ENCODE measurements around the gene MCHR1. TPM values are rescaled to one million over a fixed set of nuclear protein-coding genes. Genes with fewer than 3 reads are reported as not detected.

The MCHR1 gene
- total and polyA plus RNA-seq, 9 of the 15 experiments (the other 6 are each of a cell fraction or from before 2014, with no cell fraction given), result 0.03 to 0.50 TPM; not detected in 7

DNA sequence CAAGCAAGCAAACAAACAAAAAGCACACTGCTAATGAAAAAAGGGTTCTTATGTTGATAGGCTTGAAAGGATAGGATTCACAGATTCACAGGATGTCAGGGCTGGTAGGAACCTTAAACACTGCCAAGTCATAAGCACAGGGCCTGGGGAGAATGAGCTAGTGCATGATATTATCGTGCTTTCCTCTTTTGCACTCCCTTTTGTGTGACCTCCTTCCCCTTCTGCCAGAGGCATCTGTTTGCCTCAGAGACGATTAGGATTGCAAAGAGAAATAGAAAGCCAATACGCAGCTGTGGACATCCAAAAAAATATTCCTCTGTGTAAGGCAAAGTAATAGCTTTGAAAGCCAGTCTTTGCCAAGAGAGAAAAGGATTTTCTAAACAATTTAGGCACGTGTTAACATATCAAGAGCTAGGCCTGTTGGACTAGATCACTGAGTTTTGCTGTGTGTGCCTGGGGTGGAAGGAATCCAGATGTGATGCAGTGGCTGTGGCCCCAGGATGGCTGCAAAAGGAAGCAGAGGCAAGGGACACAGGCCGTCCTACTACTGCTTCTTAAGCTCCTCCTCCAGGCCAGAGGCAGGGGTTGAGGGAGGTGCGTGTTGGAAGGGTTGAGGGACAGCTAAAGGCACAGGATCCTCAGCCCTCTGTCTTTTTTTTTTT is 30.6 kb downstream of the MCHR1 start (continued):
- no peak for TF ChIP-seq NONO (IDR thresholded peaks at IDR 0.05; ENCODE audit: low read depth in 2 of 2, low read length in 1 of 2)
- TF ChIP-seq ZNF436 (CRISPR knock-in tag; IDR thresholded peaks at IDR 0.05), result no peak
- TF ChIP-seq, protein P1, sequence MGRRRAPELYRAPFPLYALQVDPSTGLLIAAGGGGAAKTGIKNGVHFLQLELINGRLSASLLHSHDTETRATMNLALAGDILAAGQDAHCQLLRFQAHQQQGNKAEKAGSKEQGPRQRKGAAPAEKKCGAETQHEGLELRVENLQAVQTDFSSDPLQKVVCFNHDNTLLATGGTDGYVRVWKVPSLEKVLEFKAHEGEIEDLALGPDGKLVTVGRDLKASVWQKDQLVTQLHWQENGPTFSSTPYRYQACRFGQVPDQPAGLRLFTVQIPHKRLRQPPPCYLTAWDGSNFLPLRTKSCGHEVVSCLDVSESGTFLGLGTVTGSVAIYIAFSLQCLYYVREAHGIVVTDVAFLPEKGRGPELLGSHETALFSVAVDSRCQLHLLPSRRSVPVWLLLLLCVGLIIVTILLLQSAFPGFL (CRISPR knock-in tag; IDR thresholded peaks at IDR 0.05), result no peak
- TF ChIP-seq ARNT (IDR thresholded peaks at IDR 0.05), result peak in 1 of 2 experiments; percentile 81; a peak in 1 of 4 replicates
- peak; percentile 38; the same call in 1 of the 2 replicates for TF ChIP-seq CBFA2T2 (conservative IDR thresholded peaks at IDR 0.05)
- TF ChIP-seq CREM (IDR thresholded peaks at IDR 0.05; ENCODE audit: low read depth), result 0 out of 2 replicates have a peak, but pooled peaks have one; percentile 11
- peak; percentile 41 for TF ChIP-seq GATA2 (CRISPR knock-in tag; IDR thresholded peaks at IDR 0.05)
- 0 out of 2 replicates have a peak, but pooled peaks have one; percentile 20 for TF ChIP-seq MTA1 (IDR thresholded peaks at IDR 0.05; ENCODE audit: borderline replicate concordance)
- TF ChIP-seq CBFA2T3 (IDR thresholded peaks at IDR 0.05), result peak; percentile 54
- TF ChIP-seq ZZZ3 (IDR thresholded peaks at IDR 0.05), result no peak
- no peak for TF ChIP-seq POLR2B (IDR thresholded peaks at IDR 0.05; ENCODE audit: low read depth, partially characterized antibody)
- TF ChIP-seq, protein P2, sequence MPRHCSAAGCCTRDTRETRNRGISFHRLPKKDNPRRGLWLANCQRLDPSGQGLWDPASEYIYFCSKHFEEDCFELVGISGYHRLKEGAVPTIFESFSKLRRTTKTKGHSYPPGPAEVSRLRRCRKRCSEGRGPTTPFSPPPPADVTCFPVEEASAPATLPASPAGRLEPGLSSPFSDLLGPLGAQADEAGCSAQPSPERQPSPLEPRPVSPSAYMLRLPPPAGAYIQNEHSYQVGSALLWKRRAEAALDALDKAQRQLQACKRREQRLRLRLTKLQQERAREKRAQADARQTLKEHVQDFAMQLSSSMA (CRISPR knock-in tag; IDR thresholded peaks at IDR 0.05), result no peak
- TF ChIP-seq ZFX (CRISPR knock-in tag; IDR thresholded peaks at IDR 0.05), result peak; percentile 58; the same call in 1 of the 2 replicates
- TF ChIP-seq, protein P3, sequence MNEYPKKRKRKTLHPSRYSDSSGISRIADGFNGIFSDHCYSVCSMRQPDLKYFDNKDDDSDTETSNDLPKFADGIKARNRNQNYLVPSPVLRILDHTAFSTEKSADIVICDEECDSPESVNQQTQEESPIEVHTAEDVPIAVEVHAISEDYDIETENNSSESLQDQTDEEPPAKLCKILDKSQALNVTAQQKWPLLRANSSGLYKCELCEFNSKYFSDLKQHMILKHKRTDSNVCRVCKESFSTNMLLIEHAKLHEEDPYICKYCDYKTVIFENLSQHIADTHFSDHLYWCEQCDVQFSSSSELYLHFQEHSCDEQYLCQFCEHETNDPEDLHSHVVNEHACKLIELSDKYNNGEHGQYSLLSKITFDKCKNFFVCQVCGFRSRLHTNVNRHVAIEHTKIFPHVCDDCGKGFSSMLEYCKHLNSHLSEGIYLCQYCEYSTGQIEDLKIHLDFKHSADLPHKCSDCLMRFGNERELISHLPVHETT (CRISPR knock-in tag; conservative IDR thresholded peaks at IDR 0.05 in 1 of 2, IDR thresholded peaks at IDR 0.05 in 1 of 2), result peak in 1 of 2 experiments; percentile 24; a peak in 1 of 4 replicates
- peak in 1 of 2 experiments; percentile 51; a peak in 1 of 4 replicates for TF ChIP-seq RCOR1 (IDR thresholded peaks at IDR 0.05; ENCODE audit: borderline replicate concordance in 1 of 2, low read depth in 2 of 2, low read length in 2 of 2)
- no peak for TF ChIP-seq NR2C2 (CRISPR knock-in tag; IDR thresholded peaks at IDR 0.05)
- TF ChIP-seq NR2C2 (tag; IDR thresholded peaks at IDR 0.05), result peak; percentile 64
- TF ChIP-seq L3MBTL2 (IDR thresholded peaks at IDR 0.05), result peak; percentile 38; the same call in 1 of the 2 replicates
- peak; percentile 56; the same call in 1 of the 2 replicates for TF ChIP-seq LEF1 (IDR thresholded peaks at IDR 0.05)
- TF ChIP-seq NBN (IDR thresholded peaks at IDR 0.05; ENCODE audit: low read depth), result peak; percentile 41; the same call in 1 of the 2 replicates
- no peak for TF ChIP-seq EGR1 (conservative IDR thresholded peaks at IDR 0.05)
- TF ChIP-seq SMARCE1 (IDR thresholded peaks at IDR 0.05), result peak; percentile 79
- peak; percentile 31; the same call in 1 of the 2 replicates for TF ChIP-seq CTBP1 (IDR thresholded peaks at IDR 0.05; ENCODE audit: borderline replicate concordance)
- TF ChIP-seq PHF21A (IDR thresholded peaks at IDR 0.05; ENCODE audit: borderline replicate concordance, low read depth), result no peak
- TF ChIP-seq CEBPG (CRISPR knock-in tag; IDR thresholded peaks at IDR 0.05), result no peak
- TF ChIP-seq CEBPG (tag; conservative IDR thresholded peaks at IDR 0.05 in 1 of 2, IDR thresholded peaks at IDR 0.05 in 1 of 2), result peak in 1 of 2 experiments; percentile 31; a peak in 1 of 4 replicates
- peak; percentile 39; the same call in 1 of the 2 replicates for TF ChIP-seq SOX6 (IDR thresholded peaks at IDR 0.05)

Measured in K562 (cell line).